Stimulated activated CD4-positive, alpha-beta T cell treated with anti-CD3 and anti-CD28 coated beads, Interleukin-15, amount 100 ng/mL, for 48 hours (primary cell): ENCODE data around the gene TMEM41B.
"Not testable (repeated sequence)": the region's sequence is repeated elsewhere in the genome, so short reads cannot be mapped to it uniquely, and the experiment has no call there.

ENCODE experiments used
- DNase-seq, 2 donors: peaks; one replicate each; pipeline ENCODE4 v3.0.0-alpha.2; 2020; ENCODE audit warnings: low read depth in 2 of 2

Gene TMEM41B

GRCh38 chr11:9260838-9261146 is 53.6 kb downstream of the TMEM41B start:
- not testable (repeated sequence) for DNase-seq

GRCh38 chr11:9259981-9260837 is 54.2 kb downstream of the TMEM41B start:
- DNase-seq, result no peak

- not testable (repeated sequence) for DNase-seq
Measured at GRCh38 chr11:9258279-9258678, 56.1 kb downstream of the TMEM41B start.

- no peak for DNase-seq
Measured at GRCh38 chr11:9254416-9254815, 60.0 kb downstream of the TMEM41B start.

- no peak for DNase-seq
Measured at GRCh38 chr11:9253086-9253485, 61.3 kb downstream of the TMEM41B start.

- no peak for DNase-seq
Measured at GRCh38 chr11:9251311-9251710, 63.1 kb downstream of the TMEM41B start.

- no peak for DNase-seq
Measured at GRCh38 chr11:9250139-9250582, 64.2 kb downstream of the TMEM41B start.

GRCh38 chr11:9249252-9249651 is 65.1 kb downstream of the TMEM41B start:
- no peak for DNase-seq

GRCh38 chr11:9247863-9248262 is 66.5 kb downstream of the TMEM41B start:
- DNase-seq, result no peak

GRCh38 chr11:9236242-9236641 is 78.2 kb downstream of the TMEM41B start:
- not testable (repeated sequence) for DNase-seq

GRCh38 chr11:9232482-9232881 is 81.9 kb downstream of the TMEM41B start:
- DNase-seq, result no peak

GRCh38 chr11:9231848-9232177 is 82.6 kb downstream of the TMEM41B start:
- DNase-seq, result no peak
